SH-SY5Y (cell line): Measurements from ENCODE around the gene GGCX.

Experiments
- GATA2 ChIP-seq: IDR thresholded peaks from 2 replicates; pipeline ENCODE4 v1.6.1; 2011; ENCODE audit warnings: mild to moderate bottlenecking, low read depth, low read length
- GATA3 ChIP-seq: IDR thresholded peaks from 2 replicates; pipeline ENCODE4 v1.6.1; 2011; ENCODE audit warnings: low read depth, mild to moderate bottlenecking, low read length, moderate library complexity

The GGCX gene

DNA sequence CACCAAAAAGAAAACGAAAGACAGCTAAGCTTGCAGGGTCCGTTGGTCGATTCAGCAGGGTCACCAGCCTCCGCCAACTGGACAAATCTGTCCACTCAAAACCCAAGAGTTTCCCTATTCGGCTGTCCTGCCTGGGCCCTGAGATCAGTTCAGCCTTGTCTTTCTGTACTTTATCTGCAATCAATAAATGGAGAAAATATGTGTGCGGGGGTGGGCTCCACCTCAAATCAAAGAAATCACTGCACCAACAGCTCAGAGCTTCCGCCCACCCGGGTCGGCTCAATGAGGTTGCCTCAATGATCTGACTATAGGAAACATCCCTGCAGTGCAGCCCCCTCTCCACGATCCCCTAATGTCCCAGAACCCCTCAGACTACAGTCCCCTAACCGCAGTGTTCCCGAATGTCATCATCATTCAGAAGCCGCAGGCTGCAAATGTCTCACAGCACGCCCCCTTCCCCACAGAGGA, 447 bp downstream of the GGCX start:
- TF ChIP-seq GATA3 (no peak), GATA2 (no peak)

DNA sequence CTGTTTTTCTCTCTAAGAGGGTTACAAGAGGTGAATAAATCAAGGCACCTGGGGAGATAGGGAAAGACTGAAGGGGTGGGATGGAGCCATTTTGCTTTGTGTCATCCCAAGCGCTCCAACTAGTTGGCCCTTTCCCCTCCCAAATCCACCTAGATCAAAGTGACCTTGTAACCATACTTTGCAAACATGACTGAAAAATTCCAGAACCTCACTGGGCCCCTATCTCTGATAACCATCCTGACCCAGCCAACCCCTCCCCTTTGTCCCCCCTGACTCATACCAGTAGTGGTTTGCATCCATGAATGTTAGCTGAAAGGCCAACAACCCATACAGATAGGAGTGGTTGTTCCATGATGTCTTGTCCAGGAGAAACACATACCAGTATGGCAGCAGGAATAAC, 3.1 kb downstream of the GGCX start:
- TF ChIP-seq GATA2 (no peak), GATA3 (no peak)

DNA sequence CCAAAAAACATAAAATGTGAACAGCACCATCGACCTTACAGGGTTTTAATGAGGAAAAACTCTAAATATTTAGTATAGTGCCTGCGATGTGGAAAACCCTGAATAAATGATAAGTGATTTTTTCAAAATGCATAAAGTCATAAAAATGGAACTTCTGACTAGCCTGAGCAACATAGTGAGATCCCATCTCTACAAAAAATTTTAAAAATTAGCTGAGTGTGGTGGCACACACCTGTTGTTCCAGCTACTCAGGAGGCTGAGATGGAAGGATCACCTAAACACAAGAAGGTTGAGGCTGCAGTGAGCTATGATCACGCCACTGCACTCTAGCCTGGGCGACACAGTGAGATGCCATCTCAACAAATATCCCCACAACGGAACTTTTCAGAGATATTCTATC, 4.2 kb downstream of the GGCX start:
- TF ChIP-seq GATA2: no peak
- TF ChIP-seq GATA3: no peak

DNA sequence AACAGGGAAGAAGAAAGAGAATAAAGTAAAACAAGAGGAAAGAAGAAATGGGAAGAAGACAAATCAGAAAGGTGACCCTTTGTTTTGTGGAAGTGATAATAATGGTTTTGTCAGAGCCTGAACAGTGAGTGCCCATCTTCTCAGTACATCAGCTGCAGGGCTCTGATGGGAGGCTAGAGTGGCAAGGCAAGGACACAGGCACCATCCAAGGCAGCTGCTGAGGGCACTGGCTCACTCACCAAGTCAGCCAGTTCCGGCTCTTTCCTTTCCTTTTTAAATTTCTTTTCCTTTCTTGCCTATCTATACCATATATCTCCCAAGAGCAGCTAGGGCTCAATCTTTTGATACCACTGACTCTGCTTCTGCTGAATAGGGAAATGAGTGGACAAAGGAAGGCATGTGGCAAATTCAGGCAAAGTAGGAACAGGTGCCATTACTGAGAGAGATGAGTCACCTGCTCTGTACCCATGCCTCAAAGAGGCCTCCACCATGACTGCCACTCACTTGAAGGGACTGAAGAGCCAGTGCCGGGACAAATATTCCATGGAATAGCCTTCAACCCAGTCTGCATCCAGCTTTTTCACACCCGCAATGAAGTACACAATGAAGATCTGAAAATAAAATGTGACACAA, 6.2 kb downstream of the GGCX start:
- TF ChIP-seq GATA2 (no peak), GATA3 (no peak)

DNA sequence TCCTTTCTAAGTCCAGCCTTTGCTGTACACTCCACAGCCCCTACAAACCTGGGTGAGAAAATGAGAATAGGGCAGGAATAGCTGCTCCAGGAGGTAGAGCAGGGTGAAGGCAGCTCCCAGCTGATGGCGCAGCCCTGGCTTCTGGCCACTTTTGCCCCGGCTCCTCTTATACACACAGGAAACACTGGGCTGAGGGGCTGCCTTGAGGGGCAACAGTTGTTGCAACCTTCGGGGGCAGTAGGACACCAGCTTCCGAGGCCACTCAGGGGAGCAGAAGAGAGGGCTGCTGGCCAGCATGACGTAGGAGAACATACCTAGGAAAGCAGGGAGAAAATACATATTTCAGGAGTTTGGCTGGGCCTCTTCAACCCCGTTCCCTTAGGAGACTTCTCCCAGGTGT, 8.1 kb downstream of the GGCX start:
- no peak for TF ChIP-seq GATA2
- no peak for TF ChIP-seq GATA3

DNA sequence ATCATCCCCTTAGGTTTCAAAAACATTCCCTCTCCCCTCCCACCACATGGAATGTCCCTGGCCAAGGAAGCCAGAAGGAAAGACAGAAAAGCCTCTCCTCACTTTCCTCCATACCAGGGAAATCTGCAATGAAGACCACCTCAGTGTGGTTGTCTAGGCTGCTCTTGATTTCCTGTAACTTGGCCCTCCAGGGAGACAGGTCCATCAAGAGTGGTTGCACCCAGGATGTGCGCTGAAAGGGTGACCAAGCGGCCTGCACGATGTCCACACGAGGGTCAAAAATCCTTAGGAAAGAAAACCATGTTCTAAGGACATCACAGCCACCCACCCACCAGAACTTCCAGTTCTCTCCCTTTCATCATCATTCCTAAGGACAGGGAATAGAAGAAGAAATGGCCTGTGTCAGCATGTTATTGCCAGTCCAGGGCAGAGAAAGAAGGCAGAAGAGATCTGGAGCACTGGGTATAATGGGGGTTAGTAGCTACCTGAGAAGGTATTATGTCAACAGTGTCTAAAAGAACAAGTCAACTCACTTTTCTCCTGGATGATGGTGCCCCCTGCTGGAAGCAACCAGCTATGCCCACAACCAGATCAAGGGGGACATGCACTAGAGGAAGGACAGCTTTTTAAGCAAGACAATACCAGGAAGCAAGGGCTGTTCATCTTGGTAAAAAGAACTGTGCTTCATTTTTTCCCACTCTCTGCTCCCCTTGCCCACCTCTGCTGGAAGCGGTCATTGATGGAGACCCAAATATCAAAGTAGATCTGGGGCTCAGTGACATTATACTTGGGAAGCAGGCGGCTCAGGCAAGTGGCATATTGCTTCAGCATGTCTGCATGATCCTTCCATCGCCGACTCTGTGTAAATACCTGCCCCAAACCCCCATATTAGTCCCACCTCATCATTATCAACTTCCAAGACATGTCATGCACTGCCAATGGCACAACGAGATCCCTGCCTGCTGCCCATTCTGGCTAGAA, 9.3 kb downstream of the GGCX start:
- no peak for TF ChIP-seq GATA2
- no peak for TF ChIP-seq GATA3

DNA sequence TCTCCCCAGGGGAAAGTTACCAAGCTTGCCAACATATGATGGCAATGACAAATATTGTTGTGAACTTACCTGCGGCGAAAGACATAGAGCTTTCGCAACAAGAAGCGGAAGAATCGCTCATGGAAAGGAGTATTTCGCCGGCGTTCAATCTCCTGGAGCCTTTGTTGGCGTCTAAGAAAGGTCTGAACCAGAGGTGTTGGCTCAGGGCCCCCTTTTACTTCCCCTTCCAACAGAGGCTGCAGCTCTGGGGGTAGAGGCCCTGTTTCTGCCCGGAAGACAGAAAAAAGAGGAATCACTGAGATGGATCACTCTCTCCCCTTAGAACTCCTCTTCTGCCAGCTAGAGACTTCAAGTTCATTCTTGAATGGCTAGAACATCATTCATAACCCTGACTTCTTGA, 10.8 kb downstream of the GGCX start:
- TF ChIP-seq GATA2 (no peak), GATA3 (no peak)

DNA sequence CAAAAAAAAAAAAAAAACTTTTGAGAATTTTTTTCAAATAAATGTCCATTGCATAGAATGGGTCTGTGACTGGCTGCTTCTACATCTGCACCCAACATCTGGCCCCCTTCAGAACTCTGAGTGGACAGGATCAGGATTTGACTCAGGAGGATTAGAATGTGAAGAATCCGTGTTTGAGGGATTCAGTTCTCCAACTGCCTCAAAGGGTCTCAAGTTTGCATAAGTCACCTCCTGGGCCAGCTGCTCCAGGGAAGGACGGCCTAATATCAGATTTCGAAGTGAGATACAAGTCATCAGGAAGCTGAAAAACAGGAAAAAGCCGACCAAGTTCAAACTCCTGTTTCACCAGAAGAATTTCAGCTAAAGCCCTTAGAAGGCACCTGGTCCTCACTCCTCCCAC, 11.5 kb downstream of the GGCX start:
- TF ChIP-seq GATA2 (no peak), GATA3 (no peak)

DNA sequence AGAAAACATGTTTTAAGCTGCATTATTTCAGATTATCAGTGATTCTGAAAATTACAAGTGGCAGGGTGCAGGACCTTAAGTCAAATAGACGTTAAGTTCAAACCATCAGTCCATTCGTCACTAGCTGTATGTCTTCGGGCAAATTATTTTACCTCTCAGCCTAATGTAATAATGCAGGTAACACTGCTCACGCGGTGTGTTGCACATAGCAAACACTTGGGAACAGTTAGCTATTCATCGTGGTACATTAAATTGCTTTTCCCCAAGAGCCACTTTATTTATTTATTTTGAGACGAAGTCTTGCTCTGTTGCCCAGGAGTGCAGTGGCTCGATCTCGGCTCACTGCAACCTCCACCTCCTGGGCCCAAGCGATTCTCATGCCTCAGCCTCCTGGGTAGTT, 12.2 kb downstream of the GGCX start:
- TF ChIP-seq GATA2 (no peak), GATA3 (no peak)

DNA sequence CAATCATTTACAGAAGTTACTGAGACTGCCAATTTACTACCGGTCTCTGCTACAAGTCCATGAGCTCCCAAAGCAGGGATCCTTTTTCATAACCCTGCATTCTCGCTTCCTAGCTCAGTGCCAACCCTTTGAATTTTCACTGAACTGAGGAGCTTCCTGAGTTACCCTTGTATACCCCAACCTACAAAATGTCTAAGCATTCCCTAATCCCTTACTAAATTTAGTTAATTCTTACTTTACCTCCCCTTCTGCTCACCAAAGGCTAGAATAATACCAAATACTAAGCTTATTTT, 12.7 kb downstream of the GGCX start:
- no peak for TF ChIP-seq GATA2
- no peak for TF ChIP-seq GATA3

DNA sequence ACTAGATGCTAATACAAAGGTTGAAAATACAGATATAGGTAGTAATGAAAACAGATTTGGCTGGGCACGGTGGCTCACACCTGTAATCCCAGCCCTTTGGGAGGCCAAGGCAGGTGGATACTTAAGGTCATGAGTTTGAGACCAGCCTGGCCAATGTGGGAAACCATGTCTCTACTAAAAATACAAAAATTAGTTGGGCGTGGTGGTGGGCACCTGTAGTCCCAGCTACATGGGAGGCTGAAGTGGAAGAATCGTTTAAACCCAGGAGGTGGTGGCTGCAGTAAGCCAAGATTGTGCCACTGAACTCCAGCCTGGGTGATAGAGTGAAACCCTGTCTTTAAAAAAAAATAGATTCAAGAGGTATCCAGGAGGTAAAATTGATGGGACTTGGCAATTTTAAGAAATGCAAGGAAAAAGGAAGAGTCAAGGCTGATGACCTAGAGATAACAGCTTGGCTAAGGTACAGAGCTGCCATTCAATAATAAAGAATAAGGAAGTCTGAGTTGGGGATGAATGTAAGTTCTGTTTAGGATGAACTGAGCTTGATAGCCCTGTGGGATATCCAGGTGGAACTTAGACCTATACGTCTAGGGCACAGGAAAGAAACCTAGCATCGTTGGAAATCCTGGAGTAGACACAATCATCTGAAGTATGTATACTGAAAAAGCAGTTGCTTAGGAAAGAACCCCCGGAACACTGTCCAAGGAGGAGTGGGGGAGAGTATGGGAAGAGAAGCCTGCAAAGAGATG, 13.3 kb downstream of the GGCX start:
- no peak for TF ChIP-seq GATA3
- TF ChIP-seq GATA2: no peak

DNA sequence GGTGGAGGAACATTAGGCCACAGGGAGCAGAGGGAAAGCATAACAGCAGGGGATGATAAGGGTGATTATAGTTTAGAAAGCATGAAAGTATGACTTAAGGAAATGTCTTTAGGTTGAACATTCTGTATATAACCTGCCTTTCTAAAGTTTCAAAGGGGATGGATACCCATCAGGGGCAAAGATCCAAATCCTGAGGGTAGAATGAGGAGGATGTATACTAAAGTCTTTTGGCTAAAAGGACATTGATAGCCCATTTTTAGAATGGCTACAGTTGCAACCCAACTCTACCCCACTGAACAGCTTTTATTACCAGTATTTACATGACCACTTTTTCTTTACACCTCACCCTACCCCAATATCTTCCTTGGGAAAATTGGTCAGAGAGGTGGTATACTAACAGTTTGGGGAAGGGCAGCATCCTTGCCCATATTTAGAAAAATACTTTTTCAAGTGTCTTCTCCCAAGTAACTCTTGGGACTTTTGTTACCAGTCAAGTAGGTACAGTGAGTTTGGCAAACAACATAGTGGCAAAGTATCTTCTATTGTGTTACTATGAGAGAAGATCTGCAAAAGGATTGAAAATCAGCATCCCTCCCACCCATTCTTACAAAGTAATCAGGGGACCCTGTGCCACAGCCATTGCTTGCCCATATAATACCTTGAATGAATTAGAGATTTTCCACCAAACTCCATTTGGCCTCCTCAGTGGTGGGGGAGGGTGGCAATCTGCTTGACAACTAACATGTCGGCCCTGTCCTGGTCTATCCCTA, 14.0 kb downstream of the GGCX start:
- TF ChIP-seq GATA3: no peak
- TF ChIP-seq GATA2: no peak

DNA sequence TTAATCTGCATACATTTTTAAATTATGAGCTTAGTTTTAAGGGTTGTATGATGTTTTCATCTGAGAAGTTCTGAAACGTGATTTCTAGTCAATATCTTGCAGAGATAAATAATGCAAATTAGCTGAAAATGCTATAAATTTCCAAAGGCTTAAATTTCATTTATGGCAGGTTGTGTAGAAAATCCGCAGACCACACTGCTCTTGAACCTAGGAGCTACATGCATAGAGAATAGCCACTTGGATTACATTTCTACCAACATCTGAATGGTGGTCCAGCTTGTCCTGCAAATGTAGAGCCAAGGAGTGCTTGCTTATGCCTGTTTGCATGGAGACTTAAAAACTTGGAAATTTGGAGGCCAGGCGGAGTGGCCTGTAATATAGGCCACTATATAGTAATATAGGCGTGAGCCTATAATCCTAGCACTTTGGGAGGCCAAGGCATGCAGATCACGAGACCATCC, 15.5 kb downstream of the GGCX start:
- TF ChIP-seq GATA3: no peak
- TF ChIP-seq GATA2: no peak

DNA sequence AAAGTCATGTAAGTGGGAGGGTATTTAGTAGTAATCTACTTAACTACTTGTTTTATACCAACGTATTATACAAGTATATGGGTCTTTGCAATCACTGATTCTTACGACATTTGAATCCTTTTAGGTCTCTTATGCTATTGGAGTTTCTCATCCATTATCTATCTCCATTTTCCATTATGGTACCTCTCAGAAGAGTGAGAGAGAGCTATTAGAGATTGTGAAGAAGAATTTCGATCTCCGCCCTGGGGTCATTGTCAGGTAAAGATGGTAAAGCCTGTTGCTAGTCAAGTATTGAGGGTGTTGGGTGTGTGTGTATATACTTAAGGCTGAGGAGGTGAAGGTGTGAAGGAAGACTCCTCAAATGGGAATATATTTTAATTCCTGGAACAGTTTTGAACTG, 18.5 kb downstream of the GGCX start:
- TF ChIP-seq GATA3 (no peak), GATA2 (no peak)
